BJ (cell line): Measurements from ENCODE around the gene P2RY6. TPM values are rescaled to one million over a fixed set of nuclear protein-coding genes. Genes with fewer than 3 reads are reported as not detected.
A peak's percentile ranks its signal among the peaks of the same experiment; 100 is the strongest.

Source experiments
- CTCF ChIA-PET: fragments of 350-600 bp; formaldehyde crosslinking; extraction: SDS; loops from one replicate; lab custom pipeline; 2021; ENCODE audit warnings: antibody characterized with exemption, inconsistent platforms; lab: Yijun Ruan, JAX
- POLR2A ChIA-PET: fragments of 300-600 bp; sonication (Branson Sonifier 250); formaldehyde crosslinking; extraction: SDS; loops from one replicate; lab custom pipeline; 2021; ENCODE audit warnings: antibody characterized with exemption; lab: Charles Lee
- DNase-seq: peaks from one replicate; pipeline ENCODE4 v3.0.0-alpha.2; 2011; ENCODE audit warnings: low read depth
- H3K27me3 ChIP-seq: 2 replicates; pipeline ENCODE4 v1.6.0; 2011; ENCODE audit warnings: low read length; ENCODE audit not compliant: control insufficient read depth, insufficient read depth
- H3K36me3 ChIP-seq: 2 replicates; pipeline ENCODE4 v1.5.1; 2011; ENCODE audit warnings: low read length; ENCODE audit not compliant: control insufficient read depth, insufficient read depth
- H3K4me3 ChIP-seq: 2 replicates; pipeline ENCODE4 v1.5.1; 2011; ENCODE audit warnings: low read depth, mild to moderate bottlenecking, control low read depth, low read length
- polyA plus RNA-seq: library from polyadenylated mRNA; depleted of rRNA; stranded (reverse); fragments of >200 nt; gene quantifications from 2 replicates; pipeline ENCODE4 v1.2.3, GENCODE V29; 2011
- TF ChIP-seq, protein P1 (sequence below): IDR thresholded peaks from 2 replicates; pipeline ENCODE4 v1.5.1; 2011; ENCODE audit warnings: low read depth, mild to moderate bottlenecking, control low read depth, inconsistent platforms, low read length, moderate library complexity; ENCODE audit not compliant: insufficient read depth

P2RY6 gene
- polyA plus RNA-seq, 1 experiment = 1.5 TPM

- TF ChIP-seq, protein P1, sequence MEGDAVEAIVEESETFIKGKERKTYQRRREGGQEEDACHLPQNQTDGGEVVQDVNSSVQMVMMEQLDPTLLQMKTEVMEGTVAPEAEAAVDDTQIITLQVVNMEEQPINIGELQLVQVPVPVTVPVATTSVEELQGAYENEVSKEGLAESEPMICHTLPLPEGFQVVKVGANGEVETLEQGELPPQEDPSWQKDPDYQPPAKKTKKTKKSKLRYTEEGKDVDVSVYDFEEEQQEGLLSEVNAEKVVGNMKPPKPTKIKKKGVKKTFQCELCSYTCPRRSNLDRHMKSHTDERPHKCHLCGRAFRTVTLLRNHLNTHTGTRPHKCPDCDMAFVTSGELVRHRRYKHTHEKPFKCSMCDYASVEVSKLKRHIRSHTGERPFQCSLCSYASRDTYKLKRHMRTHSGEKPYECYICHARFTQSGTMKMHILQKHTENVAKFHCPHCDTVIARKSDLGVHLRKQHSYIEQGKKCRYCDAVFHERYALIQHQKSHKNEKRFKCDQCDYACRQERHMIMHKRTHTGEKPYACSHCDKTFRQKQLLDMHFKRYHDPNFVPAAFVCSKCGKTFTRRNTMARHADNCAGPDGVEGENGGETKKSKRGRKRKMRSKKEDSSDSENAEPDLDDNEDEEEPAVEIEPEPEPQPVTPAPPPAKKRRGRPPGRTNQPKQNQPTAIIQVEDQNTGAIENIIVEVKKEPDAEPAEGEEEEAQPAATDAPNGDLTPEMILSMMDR = peak; percentile 98
- Histone ChIP-seq H3K36me3 (no peaks in the 10 kb centered on the region), H3K4me3 (no peak overlapping the region), H3K27me3 (no peaks in the 10 kb centered on the region)
- CTCF ChIA-PET = interaction anchor here (0.6 to 8.2 kb wide), 30 partner anchors 9 to 739 kb away, joined by 3 to 89 read pairs (median 5); no protein-coding TSS in a partner anchor
- POLR2A ChIA-PET = no interaction called here
- no peak for DNase-seq
These were observed 29.7 kb upstream of the P2RY6 start for GRCh38 chr11:73242251-73243092.

DNA sequence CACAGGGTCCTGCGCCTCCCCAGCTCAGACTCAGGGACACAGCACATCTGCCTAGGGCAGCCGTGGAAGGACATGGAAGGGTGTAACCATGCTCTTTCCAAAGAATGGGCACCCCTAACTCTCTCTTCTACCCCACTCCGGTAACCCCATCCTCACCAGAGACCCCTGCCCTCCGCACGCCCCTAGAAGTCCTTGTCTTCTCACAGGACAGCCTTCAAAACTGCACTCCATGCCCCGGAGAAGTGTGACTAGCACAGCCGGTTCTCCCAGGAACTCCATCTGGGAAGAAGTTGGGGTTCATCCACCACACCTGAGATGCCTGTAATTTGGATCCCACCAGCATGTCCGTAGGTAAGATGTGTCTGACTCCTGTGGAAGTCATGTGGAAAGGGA, 29.0 kb upstream of the P2RY6 start:
- TF ChIP-seq, protein P1 = no peak

DNA sequence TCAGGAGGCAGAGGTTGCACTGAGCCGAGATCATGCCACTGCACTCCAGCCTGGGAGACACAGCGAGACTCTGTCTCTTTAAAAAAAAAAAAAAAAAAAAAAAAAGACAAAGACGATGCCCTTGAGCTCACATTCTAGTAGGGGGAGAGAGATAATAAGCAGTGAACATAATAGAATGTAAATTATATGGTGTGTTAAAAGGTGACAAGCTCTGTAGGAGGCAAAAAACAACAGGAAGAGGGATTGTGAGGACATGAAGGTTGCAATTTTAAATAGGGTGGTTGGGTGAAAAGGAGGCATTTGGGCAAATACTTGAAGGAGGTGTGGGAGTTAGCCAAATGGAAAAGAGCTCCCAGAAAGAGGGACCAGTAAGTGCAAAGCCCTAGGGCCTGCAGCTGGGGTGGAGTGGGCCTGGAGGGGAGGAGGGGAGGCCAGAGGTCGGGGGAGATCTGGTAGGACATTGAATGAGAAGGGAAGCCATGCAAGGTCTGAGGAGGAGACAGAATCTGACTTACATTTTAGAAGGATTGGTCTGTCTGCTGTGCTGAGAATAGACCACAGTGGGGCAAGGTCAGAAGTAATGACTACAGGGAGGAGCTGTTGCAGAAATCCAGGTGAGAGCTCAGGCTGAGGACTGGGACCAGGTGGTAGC, 27.4 kb upstream of the P2RY6 start:
- ChIA-PET CTCF (interaction anchor here (0.8 to 8.2 kb wide), 10 partner anchors 8 to 413 kb away, joined by 3 to 89 read pairs (median 7); no protein-coding TSS in a partner anchor), POLR2A (interaction anchor here (0.6 kb wide), 1 partner anchor 10 kb away, joined by 10 read pairs; no protein-coding TSS in a partner anchor)
- TF ChIP-seq, protein P1 = no peak
- Histone ChIP-seq H3K4me3 (no peak overlapping the region), H3K36me3 (no peaks in the 10 kb centered on the region), H3K27me3 (no peaks in the 10 kb centered on the region)
- DNase-seq = no peak

More for the DNA sequence above, 29.0 kb upstream of the P2RY6 start:
- Histone ChIP-seq H3K4me3 (no peak overlapping the region), H3K36me3 (no peaks in the 10 kb centered on the region), H3K27me3 (no peaks in the 10 kb centered on the region)
- DNase-seq = no peak
- POLR2A ChIA-PET = no interaction called here
- CTCF ChIA-PET = interaction anchor here (0.6 to 8.2 kb wide), 26 partner anchors 10 to 739 kb away, joined by 3 to 89 read pairs (median 5); no protein-coding TSS in a partner anchor

- TF ChIP-seq, protein P1 = no peak
- CTCF ChIA-PET = interaction anchor here (1.0 to 8.2 kb wide), 11 partner anchors 9 to 414 kb away, joined by 3 to 89 read pairs (median 5); no protein-coding TSS in a partner anchor
- Histone ChIP-seq H3K4me3 (no peak overlapping the region), H3K36me3 (no peaks in the 10 kb centered on the region), H3K27me3 (no peaks in the 10 kb centered on the region)
- POLR2A ChIA-PET = no interaction called here
- DNase-seq = no peak
These were observed 26.7 kb upstream of the P2RY6 start for GRCh38 chr11:73245461-73245860.

DNA sequence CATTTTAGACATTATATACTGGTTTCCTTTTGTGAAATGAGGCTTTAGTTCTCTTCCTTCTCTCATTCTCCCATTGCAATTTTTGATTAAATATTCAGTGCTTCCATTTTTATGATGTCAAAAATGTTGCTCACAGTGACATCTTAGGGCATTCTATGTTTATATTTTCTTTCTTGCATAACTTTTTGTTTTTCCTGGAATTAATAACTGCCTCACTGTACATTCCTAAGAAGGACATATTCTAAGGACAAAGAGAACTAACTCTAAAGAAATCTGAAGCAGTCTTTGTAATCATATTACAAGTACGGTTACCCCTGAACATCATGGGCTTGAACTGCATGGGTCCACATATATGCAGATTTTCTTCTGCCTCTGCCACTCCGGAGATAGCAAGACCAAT, 25.8 kb upstream of the P2RY6 start:
- Histone ChIP-seq H3K27me3 (no peaks in the 10 kb centered on the region), H3K4me3 (no peak overlapping the region), H3K36me3 (no peaks in the 10 kb centered on the region)
- TF ChIP-seq, protein P1 = no peak
- ChIA-PET POLR2A (no interaction called here), CTCF (interaction anchor here (1.0 to 8.2 kb wide), 7 partner anchors 10 to 105 kb away, joined by 3 to 89 read pairs (median 5); no protein-coding TSS in a partner anchor)
- no peak for DNase-seq
